Upper lobe of left lung (tissue), 4 donors: ENCODE measurements around the gene SPATA21.

Source experiments
- EP300 ChIP-seq, 4 donors: sonication (generic); formaldehyde crosslinking; IDR thresholded peaks; one replicate each; pipeline ENCODE4 v1.5.1; 2017; ENCODE audit warnings: antibody characterized with exemption in 4 of 4, control low read depth in 2 of 4
- POLR2A ChIP-seq, 4 donors: fragments of 450-650 bp; IDR thresholded peaks; one replicate each; pipeline ENCODE4 v1.5.1; 2016 to 2017; ENCODE audit warnings: antibody characterized with exemption in 4 of 4, mild to moderate bottlenecking in 2 of 4
- POLR2AphosphoS5 ChIP-seq, 2 donors: sonication (generic); formaldehyde crosslinking; IDR thresholded peaks; one replicate each; pipeline ENCODE4 v1.5.1; 2017; ENCODE audit warnings: antibody characterized with exemption in 2 of 2
- TF ChIP-seq, protein P1 (sequence below), 6 experiments: fragments of 450-650 bp in 4 of 6; fragments of 200-600 bp in 2 of 6; sonication (generic) in 2 of 6; IDR thresholded peaks; one replicate each; pipeline ENCODE4 v1.5.1; 2016 to 2019; ENCODE audit warnings: antibody characterized with exemption in 6 of 6

GRCh38 chr1:16367258-16367967 is 69.8 kb downstream of the SPATA21 start:
- TF ChIP-seq POLR2AphosphoS5 (IDR thresholded peaks at IDR 0.05) (peak in 1 of 2 donors; percentile 55), POLR2A (IDR thresholded peaks at IDR 0.05) (peak in 3 of 4 donors; percentile 67 to 93 (median 78)), EP300 (IDR thresholded peaks at IDR 0.05) (peak in 1 of 4 donors; percentile 14)
- TF ChIP-seq, protein P1, sequence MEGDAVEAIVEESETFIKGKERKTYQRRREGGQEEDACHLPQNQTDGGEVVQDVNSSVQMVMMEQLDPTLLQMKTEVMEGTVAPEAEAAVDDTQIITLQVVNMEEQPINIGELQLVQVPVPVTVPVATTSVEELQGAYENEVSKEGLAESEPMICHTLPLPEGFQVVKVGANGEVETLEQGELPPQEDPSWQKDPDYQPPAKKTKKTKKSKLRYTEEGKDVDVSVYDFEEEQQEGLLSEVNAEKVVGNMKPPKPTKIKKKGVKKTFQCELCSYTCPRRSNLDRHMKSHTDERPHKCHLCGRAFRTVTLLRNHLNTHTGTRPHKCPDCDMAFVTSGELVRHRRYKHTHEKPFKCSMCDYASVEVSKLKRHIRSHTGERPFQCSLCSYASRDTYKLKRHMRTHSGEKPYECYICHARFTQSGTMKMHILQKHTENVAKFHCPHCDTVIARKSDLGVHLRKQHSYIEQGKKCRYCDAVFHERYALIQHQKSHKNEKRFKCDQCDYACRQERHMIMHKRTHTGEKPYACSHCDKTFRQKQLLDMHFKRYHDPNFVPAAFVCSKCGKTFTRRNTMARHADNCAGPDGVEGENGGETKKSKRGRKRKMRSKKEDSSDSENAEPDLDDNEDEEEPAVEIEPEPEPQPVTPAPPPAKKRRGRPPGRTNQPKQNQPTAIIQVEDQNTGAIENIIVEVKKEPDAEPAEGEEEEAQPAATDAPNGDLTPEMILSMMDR (IDR thresholded peaks at IDR 0.05) = peak in 1 of 6 experiments; percentile 22
